ENCODE data around the gene GOLPH3. TPM values are rescaled to one million over a fixed set of nuclear protein-coding genes. Genes with fewer than 3 reads are reported as not detected.
A peak's percentile ranks its signal among the peaks of the same experiment; 100 is the strongest.
"Not testable (repeated sequence)": the region's sequence is repeated elsewhere in the genome, so short reads cannot be mapped to it uniquely, and the experiment has no call there.

GOLPH3 gene
- total RNA-seq, 1 donor from 2014 or later: 64.6 TPM

- TF ChIP-seq CTCF (IDR thresholded peaks at IDR 0.05; ENCODE audit: insufficient read depth, low read length, poor library complexity, severe bottlenecking): no peak
- Histone ChIP-seq H3K4me3 (ENCODE audit: low read depth, low read length) (no peak overlapping the region), H3K27me3 (ENCODE audit: control insufficient read depth, insufficient read depth, low read length) (no peaks in the 10 kb centered on the region), H3K36me3 (ENCODE audit: control insufficient read depth, insufficient read depth, low read length) (no peaks in the 10 kb centered on the region)
- no peak for DNase-seq (ENCODE audit: low read depth)
Observed at GRCh38 chr5:32083981-32084430, 90.1 kb downstream of the GOLPH3 start.

- no peak overlapping the region for H3K4me3 ChIP-seq (ENCODE audit: low read depth, low read length)
- H3K36me3 ChIP-seq (ENCODE audit: control insufficient read depth, insufficient read depth, low read length): no peaks in the 10 kb centered on the region
- H3K27me3 ChIP-seq (ENCODE audit: control insufficient read depth, insufficient read depth, low read length): no peaks in the 10 kb centered on the region
- DNase-seq (ENCODE audit: low read depth): no peak
- TF ChIP-seq CTCF (IDR thresholded peaks at IDR 0.05; ENCODE audit: insufficient read depth, low read length, poor library complexity, severe bottlenecking): no peak
Observed at GRCh38 chr5:32082701-32083100, 91.4 kb downstream of the GOLPH3 start.

GRCh38 chr5:32080565-32080964, 93.6 kb downstream of the GOLPH3 start:
- H3K4me3 ChIP-seq (ENCODE audit: low read depth, low read length); DNase-seq (ENCODE audit: low read depth); H3K27me3 ChIP-seq (ENCODE audit: control insufficient read depth, insufficient read depth, low read length); H3K36me3 ChIP-seq (ENCODE audit: control insufficient read depth, insufficient read depth, low read length): not testable (repeated sequence)

- DNase-seq (ENCODE audit: low read depth); H3K27me3 ChIP-seq (ENCODE audit: control insufficient read depth, insufficient read depth, low read length); H3K36me3 ChIP-seq (ENCODE audit: control insufficient read depth, insufficient read depth, low read length); H3K4me3 ChIP-seq (ENCODE audit: low read depth, low read length): not testable (repeated sequence)
Observed at GRCh38 chr5:32078855-32079254, 95.3 kb downstream of the GOLPH3 start.

GRCh38 chr5:32076699-32077695, 97.1 kb downstream of the GOLPH3 start:
- DNase-seq (ENCODE audit: low read depth): no peak
- H3K27me3 ChIP-seq (ENCODE audit: control insufficient read depth, insufficient read depth, low read length): no peaks in the 10 kb centered on the region
- no peaks in the 10 kb centered on the region for H3K36me3 ChIP-seq (ENCODE audit: control insufficient read depth, insufficient read depth, low read length)
- H3K4me3 ChIP-seq (ENCODE audit: low read depth, low read length): no peak overlapping the region
- peak; percentile 64 for TF ChIP-seq CTCF (IDR thresholded peaks at IDR 0.05; ENCODE audit: insufficient read depth, low read length, poor library complexity, severe bottlenecking)

Other genes with a start within 250 kb of the GOLPH3 start
- 24.6 and 28.0 TPM in 2 replicates for gene MTMR12, start 138.6 kb upstream of the GOLPH3 start, total RNA-seq